Activated CD4-positive, CD25-positive, alpha-beta regulatory T cell treated with anti-CD3 and anti-CD28 coated beads, Interleukin-2, amount 50 U/mL, for 72 hours (primary cell): ENCODE data around the gene FREM1.
"Not testable (repeated sequence)": the region's sequence is repeated elsewhere in the genome, so short reads cannot be mapped to it uniquely, and the experiment has no call there.

Experiments used
- DNase-seq: peaks from one replicate; pipeline ENCODE4 v3.0.0; 2021

Gene FREM1, protein sequence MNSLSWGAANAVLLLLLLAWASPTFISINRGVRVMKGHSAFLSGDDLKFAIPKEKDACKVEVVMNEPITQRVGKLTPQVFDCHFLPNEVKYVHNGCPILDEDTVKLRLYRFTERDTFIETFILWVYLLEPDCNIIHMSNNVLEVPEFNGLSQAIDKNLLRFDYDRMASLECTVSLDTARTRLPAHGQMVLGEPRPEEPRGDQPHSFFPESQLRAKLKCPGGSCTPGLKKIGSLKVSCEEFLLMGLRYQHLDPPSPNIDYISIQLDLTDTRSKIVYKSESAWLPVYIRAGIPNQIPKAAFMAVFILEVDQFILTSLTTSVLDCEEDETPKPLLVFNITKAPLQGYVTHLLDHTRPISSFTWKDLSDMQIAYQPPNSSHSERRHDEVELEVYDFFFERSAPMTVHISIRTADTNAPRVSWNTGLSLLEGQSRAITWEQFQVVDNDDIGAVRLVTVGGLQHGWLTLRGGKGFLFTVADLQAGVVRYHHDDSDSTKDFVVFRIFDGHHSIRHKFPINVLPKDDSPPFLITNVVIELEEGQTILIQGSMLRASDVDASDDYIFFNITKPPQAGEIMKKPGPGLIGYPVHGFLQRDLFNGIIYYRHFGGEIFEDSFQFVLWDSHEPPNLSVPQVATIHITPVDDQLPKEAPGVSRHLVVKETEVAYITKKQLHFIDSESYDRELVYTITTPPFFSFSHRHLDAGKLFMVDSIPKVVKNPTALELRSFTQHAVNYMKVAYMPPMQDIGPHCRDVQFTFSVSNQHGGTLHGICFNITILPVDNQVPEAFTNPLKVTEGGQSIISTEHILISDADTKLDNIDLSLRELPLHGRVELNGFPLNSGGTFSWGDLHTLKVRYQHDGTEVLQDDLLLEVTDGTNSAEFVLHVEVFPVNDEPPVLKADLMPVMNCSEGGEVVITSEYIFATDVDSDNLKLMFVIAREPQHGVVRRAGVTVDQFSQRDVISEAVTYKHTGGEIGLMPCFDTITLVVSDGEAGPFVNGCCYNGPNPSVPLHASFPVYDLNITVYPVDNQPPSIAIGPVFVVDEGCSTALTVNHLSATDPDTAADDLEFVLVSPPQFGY (N-terminal part only)

GRCh38 chr9:14909961-14910805, at the start of gene FREM1:
Gene FREM1 (minus strand): TSS chr9:14910428. CDS start chr9:14868977, 41,451 bp downstream.
- DNase-seq, result no peak

GRCh38 chr9:14958989-14959388, 48.8 kb upstream of the FREM1 start:
- no peak for DNase-seq

- no peak for DNase-seq
Observed at GRCh38 chr9:14957109-14957508, 46.9 kb upstream of the FREM1 start.

- no peak for DNase-seq
Observed at GRCh38 chr9:14956208-14956607, 46.0 kb upstream of the FREM1 start.

- DNase-seq, result no peak
Observed at GRCh38 chr9:14945351-14945750, 35.1 kb upstream of the FREM1 start.

- no peak for DNase-seq
Observed at GRCh38 chr9:14941501-14942405, 31.5 kb upstream of the FREM1 start.

DNA sequence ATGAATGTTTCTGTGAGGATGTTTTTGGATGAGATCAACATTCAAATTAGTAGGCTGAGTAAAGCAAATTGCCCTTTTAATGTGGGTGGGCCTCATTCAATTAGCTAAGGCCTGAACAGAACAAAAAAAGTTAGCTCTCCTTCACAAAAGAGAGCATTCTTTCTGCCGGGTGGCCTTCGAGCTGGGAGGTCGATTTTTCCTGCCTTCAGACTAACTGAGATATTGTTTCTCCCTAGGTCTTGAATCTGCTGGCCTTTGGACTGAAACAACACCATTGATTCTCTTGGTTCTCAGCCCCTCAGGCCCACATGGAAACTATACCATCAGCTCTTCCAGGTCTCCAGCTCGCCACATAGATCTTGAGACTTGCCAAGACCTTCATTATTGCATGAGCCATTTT, 29.1 kb upstream of the FREM1 start:
- no peak for DNase-seq

- DNase-seq, result no peak
Observed at GRCh38 chr9:14937216-14937615, 27.0 kb upstream of the FREM1 start.

DNA sequence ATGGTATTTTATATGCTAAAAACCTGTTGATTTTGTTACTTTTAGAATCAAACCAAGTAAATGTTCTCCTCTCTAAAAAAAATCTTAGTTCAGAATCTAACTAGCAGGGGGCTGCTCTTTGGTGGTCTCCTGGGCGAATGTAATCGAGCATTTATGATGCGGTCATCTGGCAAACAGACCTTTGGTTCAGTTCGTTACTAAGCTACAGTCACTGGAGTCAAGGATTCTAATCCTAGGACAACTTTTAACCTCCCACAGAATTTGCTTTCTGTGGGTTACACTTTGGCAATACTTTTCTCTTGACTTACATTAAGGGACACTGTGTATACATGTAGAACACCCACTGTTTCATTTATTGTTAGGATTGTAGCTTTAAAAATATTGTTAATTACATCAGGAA, 26.3 kb upstream of the FREM1 start:
- no peak for DNase-seq

DNA sequence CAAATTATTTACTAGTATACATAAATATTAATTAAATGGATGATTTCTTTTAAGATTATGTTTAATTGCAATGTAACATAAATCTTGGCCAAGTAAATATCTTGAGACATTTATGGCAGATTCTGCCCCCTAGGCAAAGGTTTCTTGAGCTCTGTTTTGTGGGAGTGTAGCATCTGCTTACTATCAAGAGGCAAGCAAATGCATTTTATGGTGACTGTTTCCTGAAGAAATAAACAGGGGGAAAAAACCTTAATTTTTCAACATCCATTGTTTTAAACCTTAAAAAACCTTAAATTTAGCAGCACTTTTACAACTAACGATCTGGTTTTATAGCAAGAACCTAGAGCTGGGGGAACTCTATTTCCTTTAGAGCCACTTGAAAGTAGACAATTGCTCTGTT, 25.7 kb upstream of the FREM1 start:
- no peak for DNase-seq

- no peak for DNase-seq
Observed at GRCh38 chr9:14935106-14935751, 25.0 kb upstream of the FREM1 start.

DNA sequence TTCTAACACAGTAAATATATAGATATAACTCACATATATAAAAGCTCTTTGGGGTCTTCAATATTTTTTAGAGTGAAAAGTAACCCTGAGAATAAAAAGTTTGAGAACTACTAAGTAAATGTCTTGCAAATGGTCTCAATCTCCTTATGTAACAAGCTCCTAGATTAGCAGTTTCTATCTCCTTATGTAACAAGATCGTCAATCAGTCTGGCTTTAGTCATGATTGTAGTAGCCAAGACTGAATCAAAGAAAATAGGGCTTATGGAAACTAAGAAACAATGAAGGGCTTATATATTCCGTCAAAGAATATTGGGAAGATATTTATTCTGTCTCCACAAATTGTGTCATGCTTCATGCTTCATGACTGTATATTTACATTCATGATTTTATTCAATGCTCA, 22.4 kb upstream of the FREM1 start:
- no peak for DNase-seq

DNA sequence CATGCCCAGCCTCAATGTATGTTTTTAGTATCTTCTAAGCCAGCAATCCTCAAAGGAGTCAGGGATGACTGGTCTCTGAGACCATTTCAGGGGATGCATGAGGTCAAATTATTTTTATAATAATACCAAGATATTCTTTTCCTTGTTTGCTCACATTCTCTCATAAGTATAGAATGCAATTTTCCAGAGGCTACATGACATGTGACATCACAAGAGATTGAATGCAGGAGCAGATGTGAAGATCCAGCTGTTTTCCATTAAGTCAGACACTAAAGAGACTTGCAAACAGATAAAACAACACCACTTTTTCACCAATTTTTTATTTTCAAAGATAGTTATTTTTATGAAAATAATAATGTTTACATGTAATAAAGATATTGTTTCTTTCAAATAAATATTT, 22.0 kb upstream of the FREM1 start:
- no peak for DNase-seq

- DNase-seq, result no peak
Observed at GRCh38 chr9:14926941-14927624, 16.9 kb upstream of the FREM1 start.

- no peak for DNase-seq
Observed at GRCh38 chr9:14924230-14925219, 14.3 kb upstream of the FREM1 start.

DNA sequence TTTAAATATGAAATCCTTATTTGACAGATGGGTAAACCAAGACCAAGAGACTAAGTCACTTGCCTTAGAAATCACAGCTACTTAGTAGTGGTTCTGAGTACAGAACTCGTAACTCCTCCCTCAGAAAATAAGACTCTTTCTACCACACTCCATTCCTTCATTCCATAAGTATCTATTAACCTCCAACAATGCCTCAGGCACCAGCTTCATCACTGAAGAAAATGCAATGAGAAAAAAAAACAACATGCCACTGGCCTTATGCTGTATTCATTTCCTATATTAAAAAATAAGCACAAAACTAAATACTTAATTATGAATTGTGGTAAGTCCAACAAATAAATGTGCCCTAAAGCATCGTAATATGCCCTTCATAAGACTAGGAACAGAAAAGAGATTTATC, 13.5 kb upstream of the FREM1 start:
- DNase-seq, result no peak

GRCh38 chr9:14920805-14921204, 10.6 kb upstream of the FREM1 start:
- not testable (repeated sequence) for DNase-seq

GRCh38 chr9:14913366-14913765, 3.1 kb upstream of the FREM1 start:
- DNase-seq, result no peak

DNA sequence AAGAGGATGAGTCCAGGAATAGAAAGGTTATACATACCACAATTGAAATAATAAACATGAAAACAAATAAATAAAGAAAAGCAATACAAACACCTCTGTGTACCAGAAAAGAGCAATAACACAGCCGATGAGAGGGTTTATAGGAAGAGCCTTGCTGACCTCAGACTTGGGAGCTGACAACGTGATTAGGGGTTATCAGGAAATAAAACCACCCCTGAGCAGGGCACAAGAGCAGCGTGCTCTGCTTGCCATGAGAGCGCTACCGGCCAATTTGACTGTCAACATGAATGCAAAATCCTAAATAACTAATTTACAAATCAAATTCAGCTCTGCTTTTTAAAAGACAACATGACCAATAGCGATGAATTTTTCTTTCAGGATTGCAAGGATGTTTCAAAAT, 2.6 kb upstream of the FREM1 start:
- no peak for DNase-seq
